Right cardiac atrium (tissue), 5 donors: ENCODE data around the gene KRT9. TPM values are rescaled to one million over a fixed set of nuclear protein-coding genes. Genes with fewer than 3 reads are reported as not detected.
"Not testable (repeated sequence)": the region's sequence is repeated elsewhere in the genome, so short reads cannot be mapped to it uniquely, and the experiment has no call there.

Experiments used
- ATAC-seq, 2 donors: fragments of 200-7000 bp; cut with Tn5 transposase; one replicate each; pipeline versions ENCODE4 v1.8.0 to v1.9.1; 2020; ENCODE audit warnings: moderate library complexity in 2 of 2, mild to moderate bottlenecking in 1 of 2
- DNase-seq, 3 donors: peaks; one replicate each; pipeline ENCODE4 v3.0.0-alpha.2; 2020
- H3K27ac ChIP-seq: one replicate; pipeline ENCODE4 v1.5.1; 2013; ENCODE audit warnings: mild to moderate bottlenecking, low read length, control low read depth, moderate library complexity
- H3K27me3 ChIP-seq: one replicate; pipeline ENCODE4 v1.6.1; 2013; ENCODE audit not compliant: control insufficient read depth, insufficient read depth
- H3K4me1 ChIP-seq: one replicate; pipeline ENCODE4 v1.6.1; 2013; ENCODE audit warnings: low read length; ENCODE audit not compliant: control insufficient read depth, insufficient read depth
- H3K4me3 ChIP-seq: one replicate; pipeline ENCODE4 v1.5.1; 2013; ENCODE audit warnings: low read length, control low read depth
- H3K9me3 ChIP-seq: one replicate; pipeline ENCODE4 v1.6.1; 2013; ENCODE audit warnings: low read length; ENCODE audit not compliant: control insufficient read depth
- WGBS: extraction: QIAGEN DNeasy Blood & Tissue Kit; methylation state at CpG from one replicate; pipeline ENCODE4 v1.1.7; 2013; 5-methylcytosine and 5-hydroxymethylcytosine counted together
- intact Hi-C, 4 donors: fragments of 100-400 bp; cut with DNase I; formaldehyde crosslinking; loops; one replicate each; pipeline versions ENCODE4 v1.11.0 to v1.14.0; 2022 to 2023
- long read RNA-seq, 4 donors: library from polyadenylated mRNA; unstranded; transcript quantifications; one replicate each; pipeline ENCODE4 v2.0.0, GENCODE V29; 2020 to 2021
- polyA plus RNA-seq: library from polyadenylated mRNA; stranded (reverse); fragments of 200-250 nt; gene quantifications from one replicate; pipeline ENCODE4 v1.2.3, GENCODE V29; 2013
- total RNA-seq, 4 donors: library from RNA; stranded (reverse); fragmentation: NEBNext Ultra II Directional; extraction: Animal tissue kit (Norgen Biotek cat#: 25700); gene quantifications; one replicate each; pipeline ENCODE4 v1.2.1, GENCODE V29; 2021
- donor health status: healthy with polysubstance abuse.
- donor health status: DM: no; HTN: yes; CAD: no.
- donor health status: DM: no; HTN: no; CAD: no.
- donor health status: DM: no; HTN: yes; CAD: no; lungs with severe emphysema.
- donor health status: DM: yes; HTN: yes; CAD: no.

The KRT9 gene
- total RNA-seq (not detected), polyA plus RNA-seq (not detected)
- long read RNA-seq, donor 1 = 0 reads
- long read RNA-seq, donor 2 = 0 reads
- long read RNA-seq, donor 3 = 0 reads
- long read RNA-seq, donor 4 = 0 reads

- no peak for DNase-seq
- no peak for ATAC-seq
- 58% methylated on average over 24 of the region's 24 CpGs for WGBS
- H3K9me3 ChIP-seq = no peaks in the 10 kb centered on the region
- no peaks in the 10 kb centered on the region for H3K4me1 ChIP-seq
- H3K4me3 ChIP-seq = no peak within 1 kb of the TSS
- H3K27ac ChIP-seq = no peak within 1 kb of the TSS
- no peaks in the 10 kb centered on the region for H3K27me3 ChIP-seq
- intact Hi-C loops = no loop called here
These were observed at the start of gene KRT9 for GRCh38 chr17:41571561-41572434. Gene KRT9, minus strand, starts transcription at chr17:41572059. Its CDS starts 67 bp downstream, at chr17:41571992.

GRCh38 chr17:41621435-41621817, 49.6 kb upstream of the KRT9 start:
- ATAC-seq, intact Hi-C loops, H3K27ac ChIP-seq, H3K4me1 ChIP-seq, H3K4me3 ChIP-seq, DNase-seq, H3K27me3 ChIP-seq, H3K9me3 ChIP-seq: not testable (repeated sequence)
- WGBS = 94% methylated on average over 11 of the region's 11 CpGs

- ATAC-seq (no peak), DNase-seq (no peak)
- 67% methylated on average over 21 of the region's 21 CpGs for WGBS
- Histone ChIP-seq H3K4me1 (no peaks in the 10 kb centered on the region), H3K27ac (no peak overlapping the region), H3K27me3 (no peaks in the 10 kb centered on the region), H3K4me3 (no peak overlapping the region), H3K9me3 (no peaks in the 10 kb centered on the region)
- intact Hi-C loops = no loop called here
These were observed 49.0 kb upstream of the KRT9 start for GRCh38 chr17:41620583-41621434.

- H3K27ac ChIP-seq, H3K27me3 ChIP-seq, H3K4me3 ChIP-seq, ATAC-seq, H3K4me1 ChIP-seq, DNase-seq, intact Hi-C loops, H3K9me3 ChIP-seq: not testable (repeated sequence)
- 82% methylated on average over 6 of the region's 6 CpGs for WGBS
These were observed 48.2 kb upstream of the KRT9 start for GRCh38 chr17:41619927-41620582.

GRCh38 chr17:41619036-41619926, 47.4 kb upstream of the KRT9 start:
- Histone ChIP-seq H3K27ac (no peak overlapping the region), H3K27me3 (no peaks in the 10 kb centered on the region), H3K4me3 (no peak overlapping the region), H3K9me3 (no peaks in the 10 kb centered on the region), H3K4me1 (no peaks in the 10 kb centered on the region)
- DNase-seq (no peak), ATAC-seq (no peak)
- intact Hi-C loops = no loop called here
- WGBS = 80% methylated on average over 19 of the region's 20 CpGs

GRCh38 chr17:41618341-41619035, 46.6 kb upstream of the KRT9 start:
- no peaks in the 10 kb centered on the region for H3K9me3 ChIP-seq
- no peaks in the 10 kb centered on the region for H3K27me3 ChIP-seq
- no peak overlapping the region for H3K4me3 ChIP-seq
- peak in 1 of 2 donors; percentile 11 for ATAC-seq
- no peaks in the 10 kb centered on the region for H3K4me1 ChIP-seq
- DNase-seq = no peak
- H3K27ac ChIP-seq = no peak overlapping the region
- WGBS = 64% methylated on average over 13 of the region's 13 CpGs
- intact Hi-C loops = no loop called here

- H3K4me3 ChIP-seq = no peak overlapping the region
- ATAC-seq (no peak), DNase-seq (no peak)
- H3K27ac ChIP-seq = no peak overlapping the region
- no peaks in the 10 kb centered on the region for H3K9me3 ChIP-seq
- WGBS = 57% methylated on average over 11 of the region's 11 CpGs
- intact Hi-C loops = no loop called here
- no peaks in the 10 kb centered on the region for H3K27me3 ChIP-seq
- H3K4me1 ChIP-seq = no peaks in the 10 kb centered on the region
These were observed 45.8 kb upstream of the KRT9 start for GRCh38 chr17:41617698-41618097.

- Histone ChIP-seq H3K4me1 (no peaks in the 10 kb centered on the region), H3K27me3 (no peaks in the 10 kb centered on the region), H3K9me3 (no peaks in the 10 kb centered on the region), H3K27ac (no peak overlapping the region), H3K4me3 (no peak overlapping the region)
- DNase-seq (no peak), ATAC-seq (no peak)
- WGBS = 81% methylated on average over 3 of the region's 3 CpGs
- intact Hi-C loops = no loop called here
These were observed 45.3 kb upstream of the KRT9 start for GRCh38 chr17:41617136-41617535.

- H3K4me3 ChIP-seq, H3K27me3 ChIP-seq, H3K9me3 ChIP-seq, DNase-seq, H3K27ac ChIP-seq, ATAC-seq, intact Hi-C loops, H3K4me1 ChIP-seq: not testable (repeated sequence)
- 81% methylated on average over 4 of the region's 4 CpGs for WGBS
These were observed 44.6 kb upstream of the KRT9 start for GRCh38 chr17:41616486-41616885.

- no peaks in the 10 kb centered on the region for H3K9me3 ChIP-seq
- no peak overlapping the region for H3K4me3 ChIP-seq
- H3K4me1 ChIP-seq = no peaks in the 10 kb centered on the region
- no peak overlapping the region for H3K27ac ChIP-seq
- no peaks in the 10 kb centered on the region for H3K27me3 ChIP-seq
- intact Hi-C loops = no loop called here
- WGBS = 27% methylated on average over 6 of the region's 7 CpGs
- no peak for ATAC-seq
- DNase-seq = no peak
These were observed 43.6 kb upstream of the KRT9 start for GRCh38 chr17:41615454-41615853.
